ENCODE results near the gene TGFBR3.

DNA sequence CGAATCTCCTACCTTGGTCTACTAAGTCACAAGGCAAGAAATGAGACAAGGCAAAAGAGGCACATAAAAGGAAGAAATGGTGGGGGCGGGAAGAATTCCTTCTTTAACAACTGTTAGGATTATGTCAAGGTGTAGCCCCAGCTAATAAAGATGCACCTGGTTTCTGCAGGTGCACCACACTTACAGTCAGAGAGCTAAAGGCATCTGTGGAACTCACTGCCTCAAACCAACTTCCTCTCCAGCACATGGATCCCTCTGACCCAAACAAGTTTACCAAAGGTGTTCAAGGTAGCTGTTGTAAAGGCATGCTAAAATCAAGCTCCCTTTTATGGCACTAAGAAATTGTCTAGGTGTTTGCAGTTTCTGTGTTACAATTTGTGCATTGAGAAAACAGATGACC is 38.1 kb downstream of the TGFBR3 start:
- TF ChIP-seq, protein P1, sequence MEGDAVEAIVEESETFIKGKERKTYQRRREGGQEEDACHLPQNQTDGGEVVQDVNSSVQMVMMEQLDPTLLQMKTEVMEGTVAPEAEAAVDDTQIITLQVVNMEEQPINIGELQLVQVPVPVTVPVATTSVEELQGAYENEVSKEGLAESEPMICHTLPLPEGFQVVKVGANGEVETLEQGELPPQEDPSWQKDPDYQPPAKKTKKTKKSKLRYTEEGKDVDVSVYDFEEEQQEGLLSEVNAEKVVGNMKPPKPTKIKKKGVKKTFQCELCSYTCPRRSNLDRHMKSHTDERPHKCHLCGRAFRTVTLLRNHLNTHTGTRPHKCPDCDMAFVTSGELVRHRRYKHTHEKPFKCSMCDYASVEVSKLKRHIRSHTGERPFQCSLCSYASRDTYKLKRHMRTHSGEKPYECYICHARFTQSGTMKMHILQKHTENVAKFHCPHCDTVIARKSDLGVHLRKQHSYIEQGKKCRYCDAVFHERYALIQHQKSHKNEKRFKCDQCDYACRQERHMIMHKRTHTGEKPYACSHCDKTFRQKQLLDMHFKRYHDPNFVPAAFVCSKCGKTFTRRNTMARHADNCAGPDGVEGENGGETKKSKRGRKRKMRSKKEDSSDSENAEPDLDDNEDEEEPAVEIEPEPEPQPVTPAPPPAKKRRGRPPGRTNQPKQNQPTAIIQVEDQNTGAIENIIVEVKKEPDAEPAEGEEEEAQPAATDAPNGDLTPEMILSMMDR (IDR thresholded peaks at IDR 0.05; ENCODE audit: insufficient read depth, low read depth, low read length), result no peak
- no peak for TF ChIP-seq EZH2 (IDR thresholded peaks at IDR 0.05; ENCODE audit: insufficient read depth, low read length)

All from astrocyte (in vitro differentiated cells and primary cell).